Psoas muscle (tissue), 8 donors: ENCODE data around the gene UGT1A10. TPM values are rescaled to one million over a fixed set of nuclear protein-coding genes. Genes with fewer than 3 reads are reported as not detected.

Source experiments
- ATAC-seq, 4 donors: fragments of 200-7000 bp; cut with Tn5 transposase; one replicate each; pipeline ENCODE4 v1.9.1; 2020; ENCODE audit warnings: moderate library complexity in 3 of 4, mild to moderate bottlenecking in 2 of 4
- DNase-seq, 2 donors: peaks; one replicate each; pipeline ENCODE4 v3.0.0-alpha.2; 2020
- H3K27ac ChIP-seq: fragments of 200-600 bp; one replicate; pipeline ENCODE4 v1.8.0; 2022
- H3K27me3 ChIP-seq, 3 donors: fragments of 200-600 bp in 1 of 3; one replicate each; pipeline versions ENCODE4 v1.6.1 to v1.8.0; 2013 to 2022; ENCODE audit warnings: low read length in 2 of 3, mild to moderate bottlenecking in 2 of 3, moderate library complexity in 1 of 3; ENCODE audit not compliant: insufficient read depth in 3 of 3
- H3K36me3 ChIP-seq, 2 donors: fragments of 200-600 bp in 1 of 2; one replicate each; pipeline versions ENCODE4 v1.6.1 to v1.8.0; 2013 to 2022; ENCODE audit warnings: low read depth in 1 of 2, mild to moderate bottlenecking in 1 of 2, moderate library complexity in 1 of 2; ENCODE audit not compliant: insufficient read depth in 1 of 2
- H3K4me1 ChIP-seq: fragments of 200-600 bp; one replicate; pipeline ENCODE4 v1.8.0; 2022
- H3K4me3 ChIP-seq: fragments of 200-600 bp; one replicate; pipeline ENCODE4 v1.8.0; 2022; ENCODE audit warnings: mild to moderate bottlenecking
- H3K9me3 ChIP-seq: fragments of 200-600 bp; one replicate; pipeline ENCODE4 v1.8.0; 2022
- WGBS, 3 donors: extraction: QIAGEN DNeasy Blood & Tissue Kit; methylation state at CpG; one replicate each; pipeline versions ENCODE4 v1.1.6 to v1.1.7; 2013; 5-methylcytosine and 5-hydroxymethylcytosine counted together
- intact Hi-C, 2 donors: fragments of 100-400 bp; cut with DNase I; formaldehyde crosslinking; loops; one replicate each; pipeline versions ENCODE4 v1.11.0 to v1.14.2; 2022
- polyA plus RNA-seq, 3 donors: library from polyadenylated mRNA; stranded (reverse); fragments of 200-250 nt; gene quantifications; one replicate each; pipeline ENCODE4 v1.2.3, GENCODE V29; 2013
- total RNA-seq, 4 donors: library from RNA; stranded (reverse); fragmentation: NEBNext Ultra II Directional in 2 of 4; extraction: Animal tissue kit (Norgen Biotek cat#: 25700) in 2 of 4; gene quantifications; one replicate each; pipeline versions ENCODE4 v1.2.1 to v1.2.4, GENCODE V29; 2021 to 2023
- TF ChIP-seq, protein P1 (sequence below): fragments of 200-600 bp; IDR thresholded peaks from one replicate; pipeline ENCODE4 v1.8.0; 2022; ENCODE audit warnings: antibody characterized with exemption
- donor health status: healthy with polysubstance abuse.
- donor health status: DM: no; HTN: no; CAD: no; lungs with moderate emphysema.
- donor health status: Bipolar disorder and iron deficiency.
- donor health status: healthy.
- donor health status: DM: yes; HTN: yes; CAD: no.
- donor health status: DM: no; HTN: no; CAD: no.
- donor health status: DM: no; HTN: no; CAD: no.
- donor health status: DM: yes; HTN: yes; CAD: no.

UGT1A10 gene
- total and polyA plus RNA-seq, 7 donors = 0.03 TPM; not detected in 6

DNA sequence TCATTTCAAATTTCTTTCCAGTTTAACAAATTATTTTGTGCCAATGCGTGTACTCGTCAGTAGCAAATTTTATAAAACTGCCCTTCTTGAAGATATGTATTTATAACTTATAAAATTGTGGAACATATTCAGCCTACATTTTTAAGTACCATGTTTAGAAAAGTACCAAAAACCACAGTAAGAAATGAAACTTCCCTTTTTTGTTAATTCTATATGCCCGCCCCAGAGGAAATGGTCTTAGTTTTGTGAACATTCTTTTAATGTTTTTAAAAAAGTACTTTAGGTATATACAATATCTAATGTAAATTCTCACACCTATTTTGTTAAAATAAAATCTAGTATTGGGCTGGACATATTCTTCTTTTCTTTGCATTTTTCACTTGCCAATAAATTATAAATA is 36.6 kb downstream of the UGT1A10 start:
- TF ChIP-seq, protein P1, sequence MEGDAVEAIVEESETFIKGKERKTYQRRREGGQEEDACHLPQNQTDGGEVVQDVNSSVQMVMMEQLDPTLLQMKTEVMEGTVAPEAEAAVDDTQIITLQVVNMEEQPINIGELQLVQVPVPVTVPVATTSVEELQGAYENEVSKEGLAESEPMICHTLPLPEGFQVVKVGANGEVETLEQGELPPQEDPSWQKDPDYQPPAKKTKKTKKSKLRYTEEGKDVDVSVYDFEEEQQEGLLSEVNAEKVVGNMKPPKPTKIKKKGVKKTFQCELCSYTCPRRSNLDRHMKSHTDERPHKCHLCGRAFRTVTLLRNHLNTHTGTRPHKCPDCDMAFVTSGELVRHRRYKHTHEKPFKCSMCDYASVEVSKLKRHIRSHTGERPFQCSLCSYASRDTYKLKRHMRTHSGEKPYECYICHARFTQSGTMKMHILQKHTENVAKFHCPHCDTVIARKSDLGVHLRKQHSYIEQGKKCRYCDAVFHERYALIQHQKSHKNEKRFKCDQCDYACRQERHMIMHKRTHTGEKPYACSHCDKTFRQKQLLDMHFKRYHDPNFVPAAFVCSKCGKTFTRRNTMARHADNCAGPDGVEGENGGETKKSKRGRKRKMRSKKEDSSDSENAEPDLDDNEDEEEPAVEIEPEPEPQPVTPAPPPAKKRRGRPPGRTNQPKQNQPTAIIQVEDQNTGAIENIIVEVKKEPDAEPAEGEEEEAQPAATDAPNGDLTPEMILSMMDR = no peak
- H3K9me3 ChIP-seq = no peaks in the 10 kb centered on the region
- no peaks in the 10 kb centered on the region for H3K4me1 ChIP-seq
- intact Hi-C loops = no loop called here
- H3K27ac ChIP-seq = no peak overlapping the region
- 74 to 88% (median 75%) methylated on average over 3 of the region's 3 CpGs for WGBS, 3 donors
- no peaks in the 10 kb centered on the region for H3K27me3 ChIP-seq
- ATAC-seq (no peak), DNase-seq (no peak)
- no peak overlapping the region for H3K4me3 ChIP-seq
- H3K36me3 ChIP-seq = no peaks in the 10 kb centered on the region

DNA sequence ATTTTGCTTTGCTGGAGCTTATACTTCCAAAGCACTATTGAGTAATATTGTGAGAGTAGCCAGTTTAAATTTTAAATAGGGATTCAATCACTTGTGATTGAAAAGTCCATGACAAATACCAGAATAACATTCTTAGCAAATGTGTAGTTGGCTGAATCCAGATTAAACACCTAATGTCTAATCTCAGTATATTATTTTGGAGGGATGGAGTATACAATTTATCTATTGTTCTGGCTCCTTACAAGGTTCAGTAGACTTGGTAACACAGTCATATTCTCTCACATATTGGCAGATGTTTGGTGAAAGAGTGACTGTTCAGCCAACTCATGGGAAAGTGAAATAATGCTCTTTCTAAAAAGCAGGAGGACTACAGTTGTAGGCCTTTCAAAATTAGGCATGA is 37.6 kb downstream of the UGT1A10 start:
- no peaks in the 10 kb centered on the region for H3K36me3 ChIP-seq
- no peaks in the 10 kb centered on the region for H3K27me3 ChIP-seq
- H3K27ac ChIP-seq = no peak overlapping the region
- intact Hi-C loops = no loop called here
- H3K4me3 ChIP-seq = no peak overlapping the region
- TF ChIP-seq, protein P1 = no peak
- H3K4me1 ChIP-seq = no peaks in the 10 kb centered on the region
- ATAC-seq (no peak), DNase-seq (no peak)
- no peaks in the 10 kb centered on the region for H3K9me3 ChIP-seq

DNA sequence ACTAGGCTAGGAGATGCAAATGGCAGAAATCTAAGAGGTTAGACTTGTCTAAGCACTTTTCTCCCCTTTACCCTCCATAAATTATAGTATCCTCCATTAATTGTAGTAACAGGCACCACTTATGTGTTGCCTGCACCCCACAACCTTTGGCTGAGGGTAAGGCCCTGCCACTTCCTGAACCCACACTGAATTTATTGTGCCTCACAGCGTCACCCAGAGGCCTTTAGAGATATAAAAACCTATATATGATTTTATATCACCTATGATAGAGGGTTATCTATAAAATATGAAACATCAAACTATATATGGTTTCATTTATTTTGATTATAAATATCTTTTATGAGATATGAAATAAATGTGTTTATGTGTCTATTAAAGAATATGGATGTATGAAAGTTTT is 38.1 kb downstream of the UGT1A10 start:
- Histone ChIP-seq H3K9me3 (no peaks in the 10 kb centered on the region), H3K4me3 (no peak overlapping the region), H3K27me3 (no peaks in the 10 kb centered on the region), H3K36me3 (no peaks in the 10 kb centered on the region), H3K4me1 (no peaks in the 10 kb centered on the region), H3K27ac (no peak overlapping the region)
- DNase-seq (no peak), ATAC-seq (no peak)
- 41 to 58% (median 49%) methylated on average over 1 of the region's 1 CpG for WGBS, 3 donors
- intact Hi-C loops = no loop called here
- TF ChIP-seq, protein P1 = no peak

GRCh38 chr2:233674995-233675394 is 38.7 kb downstream of the UGT1A10 start:
- H3K27ac ChIP-seq = no peak overlapping the region
- no peaks in the 10 kb centered on the region for H3K9me3 ChIP-seq
- TF ChIP-seq, protein P1 = no peak
- no peaks in the 10 kb centered on the region for H3K4me1 ChIP-seq
- no peak for DNase-seq
- intact Hi-C loops = no loop called here
- 10 to 17% (median 15%) methylated on average over 4 of the region's 4 CpGs for WGBS, 3 donors
- no peaks in the 10 kb centered on the region for H3K36me3 ChIP-seq
- ATAC-seq = no peak
- H3K4me3 ChIP-seq = no peak overlapping the region
- H3K27me3 ChIP-seq = no peaks in the 10 kb centered on the region

DNA sequence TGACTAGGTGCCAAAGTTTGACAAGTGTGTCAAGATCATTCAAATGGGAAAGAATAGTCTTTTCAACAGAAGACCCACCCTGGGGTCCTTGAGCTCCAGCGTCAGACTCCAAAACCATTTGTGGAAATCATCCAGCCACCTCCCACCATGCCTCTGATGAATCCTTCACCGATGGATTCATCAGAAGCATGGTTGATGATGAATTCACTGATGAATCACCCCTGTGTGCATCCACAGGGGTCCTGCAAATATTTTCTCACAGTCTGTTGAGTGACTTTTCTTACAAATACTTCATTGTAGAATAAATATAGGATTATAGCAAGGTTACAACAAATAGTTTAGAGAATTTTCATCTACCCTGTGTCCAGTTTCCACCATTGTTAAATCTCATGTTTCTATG is 39.8 kb downstream of the UGT1A10 start:
- TF ChIP-seq, protein P1 = no peak
- WGBS, 3 donors = 67 to 75% (median 71%) methylated on average over 2 of the region's 2 CpGs
- intact Hi-C loops = no loop called here
- Histone ChIP-seq H3K27ac (no peak overlapping the region), H3K9me3 (no peaks in the 10 kb centered on the region), H3K4me1 (no peaks in the 10 kb centered on the region), H3K4me3 (no peak overlapping the region), H3K36me3 (no peaks in the 10 kb centered on the region), H3K27me3 (no peaks in the 10 kb centered on the region)
- DNase-seq (no peak), ATAC-seq (no peak)
